ENCODE data around the gene ZNF784. TPM values are rescaled to one million over a fixed set of nuclear protein-coding genes. Genes with fewer than 3 reads are reported as not detected.
A peak's percentile ranks its signal among the peaks of the same experiment; 100 is the strongest.

Gene ZNF784
- total and polyA plus RNA-seq, 8 donors, result 1.8 to 15.1 (median 5.5) TPM; not detected in 1

- intact Hi-C loops (cut with DNase I; ENCODE audit: low total_unique reads), result no loop called here
- 0% methylated on average over 45 to 52 of the region's 52 CpGs for WGBS, 5 donors
- peak; percentile 100 for DNase-seq
- Histone ChIP-seq H3K9me3 (no peaks in the 10 kb centered on the region), H3K27me3 (no peaks in the 10 kb centered on the region), H3K36me3 (peaks cover 4 to 37% (median 25%) of the 10 kb centered on the region in 4 donors), H3K4me1 (peaks cover 44 to 67% (median 57%) of the 10 kb centered on the region in 4 donors), H3K4me3 (peak overlapping the region; percentile 68 to 96 (median 82)), H3K27ac (peak overlapping the region; percentile 94 to 98 (median 97))
- TF ChIP-seq EP300 (IDR thresholded peaks at IDR 0.05), result no peak
- no peak for TF ChIP-seq POLR2AphosphoS5 (IDR thresholded peaks at IDR 0.05)
- no peak for TF ChIP-seq POLR2A (IDR thresholded peaks at IDR 0.05)
- TF ChIP-seq CTCF (IDR thresholded peaks at IDR 0.05), result no peak
Observed at GRCh38 chr19:55654323-55654867, 30.0 kb upstream of the ZNF784 start.

GRCh38 chr19:55653651-55654322 is 29.4 kb upstream of the ZNF784 start:
- intact Hi-C loops (cut with DNase I; ENCODE audit: low total_unique reads), result no loop called here
- H3K27ac ChIP-seq, result peak overlapping the region; percentile 94 to 98 (median 97)

GRCh38 chr19:55652311-55653128 is 28.2 kb upstream of the ZNF784 start:
- no peaks in the 10 kb centered on the region for H3K27me3 ChIP-seq
- H3K27ac ChIP-seq, result peak overlapping the region in 2 of 5 donors; percentile 94 to 98
- no peaks in the 10 kb centered on the region for H3K9me3 ChIP-seq
- intact Hi-C loops (cut with DNase I; ENCODE audit: low total_unique reads), result no loop called here
- no peak overlapping the region for H3K4me3 ChIP-seq
- WGBS, 5 donors, result 79 to 86% (median 85%) methylated on average over 61 to 71 of the region's 71 CpGs
- peaks cover 34 to 62% (median 54%) of the 10 kb centered on the region in 4 donors for H3K4me1 ChIP-seq
- H3K36me3 ChIP-seq, result peaks cover 0 to 25% (median 15%) of the 10 kb centered on the region in 4 donors
- TF ChIP-seq EP300 (IDR thresholded peaks at IDR 0.05) (no peak), POLR2A (IDR thresholded peaks at IDR 0.05) (no peak), POLR2AphosphoS5 (IDR thresholded peaks at IDR 0.05) (no peak), CTCF (IDR thresholded peaks at IDR 0.05) (no peak)
- peak in 1 of 2 donors; percentile 50 for DNase-seq

More at GRCh38 chr19:55653651-55654322, 29.4 kb upstream of the ZNF784 start:
- DNase-seq, result peak; percentile 98 to 99
- Histone ChIP-seq H3K4me3 (peak overlapping the region; percentile 68 to 96 (median 82)), H3K36me3 (peaks cover 4 to 31% (median 19%) of the 10 kb centered on the region in 4 donors), H3K9me3 (no peaks in the 10 kb centered on the region), H3K27me3 (no peaks in the 10 kb centered on the region), H3K4me1 (peaks cover 43 to 67% (median 57%) of the 10 kb centered on the region in 4 donors)
- WGBS, 5 donors, result 0% methylated on average over 55 to 57 of the region's 57 CpGs
- peak in 6 of 7 experiments; percentile 91 to 100 (median 98) for TF ChIP-seq CTCF (IDR thresholded peaks at IDR 0.05)
- TF ChIP-seq POLR2AphosphoS5 (IDR thresholded peaks at IDR 0.05), result peak; percentile 34 to 83 (median 69)
- TF ChIP-seq POLR2A (IDR thresholded peaks at IDR 0.05), result peak in 1 of 4 donors; percentile 54
- no peak for TF ChIP-seq EP300 (IDR thresholded peaks at IDR 0.05)

GRCh38 chr19:55651236-55651635 is 26.9 kb upstream of the ZNF784 start:
- Histone ChIP-seq H3K4me1 (peaks cover 30 to 60% (median 51%) of the 10 kb centered on the region in 4 donors), H3K27me3 (no peaks in the 10 kb centered on the region), H3K27ac (no peak overlapping the region), H3K36me3 (peaks cover 0 to 26% (median 15%) of the 10 kb centered on the region in 4 donors), H3K9me3 (no peaks in the 10 kb centered on the region), H3K4me3 (no peak overlapping the region)
- DNase-seq, result no peak
- TF ChIP-seq EP300 (IDR thresholded peaks at IDR 0.05) (no peak), POLR2A (IDR thresholded peaks at IDR 0.05) (no peak), POLR2AphosphoS5 (IDR thresholded peaks at IDR 0.05) (no peak), CTCF (IDR thresholded peaks at IDR 0.05) (no peak)
- intact Hi-C loops (cut with DNase I; ENCODE audit: low total_unique reads), result no loop called here
- 82 to 90% (median 88%) methylated on average over 14 to 18 of the region's 18 CpGs for WGBS, 5 donors
